DND-41 (cell line): ENCODE results near the gene SSTR3.

Experiments used
- EZH2 ChIP-seq: IDR thresholded peaks from 3 replicates; pipeline ENCODE4 v1.6.1; 2012; ENCODE audit warnings: borderline replicate concordance, low read depth, mild to moderate bottlenecking, moderate library complexity, low read length, inconsistent platforms; ENCODE audit not compliant: severe bottlenecking
- TF ChIP-seq, protein P1 (sequence below): IDR thresholded peaks from 2 replicates; pipeline ENCODE4 v1.5.1; 2012; ENCODE audit warnings: borderline replicate concordance, low read length, moderate library complexity, mild to moderate bottlenecking; ENCODE audit not compliant: poor library complexity, severe bottlenecking; ENCODE audit errors: extremely low read depth

DNA sequence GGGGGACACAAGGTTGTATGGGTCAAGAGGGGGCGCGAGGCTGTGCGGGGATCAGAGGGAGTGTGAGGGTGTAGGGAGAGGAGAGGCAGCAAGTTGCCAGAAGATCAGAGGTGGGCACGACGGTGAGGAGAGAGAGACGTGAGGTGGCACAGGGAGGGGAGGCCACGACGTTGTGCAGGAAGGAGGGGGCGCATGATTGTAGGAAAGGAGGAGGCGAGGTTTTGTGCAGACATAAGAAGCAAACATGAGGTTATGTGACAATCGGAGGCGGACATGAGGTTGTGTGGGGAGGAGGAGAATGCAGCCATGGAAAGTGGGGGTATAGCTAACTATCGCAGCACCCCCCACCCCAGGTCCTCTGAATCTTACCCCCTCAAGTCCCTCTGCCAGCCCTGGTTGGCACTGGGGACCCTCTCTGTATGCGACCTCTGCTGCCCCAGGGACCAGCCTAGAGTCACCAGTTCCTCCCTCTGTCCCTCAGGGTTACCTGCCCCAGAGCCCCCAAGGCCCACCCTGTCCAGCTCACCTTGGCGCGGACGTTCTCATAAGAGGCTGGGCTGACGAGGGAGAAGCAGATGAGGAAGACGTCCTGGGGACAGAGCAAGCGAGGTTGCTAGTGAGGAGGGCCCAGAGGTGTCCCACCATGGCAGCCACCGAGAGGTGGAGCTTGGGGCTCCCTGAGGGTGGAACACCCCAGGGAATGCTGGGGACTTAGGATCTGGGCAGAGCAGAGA, 19.3 kb upstream of the SSTR3 start:
- TF ChIP-seq, protein P1, sequence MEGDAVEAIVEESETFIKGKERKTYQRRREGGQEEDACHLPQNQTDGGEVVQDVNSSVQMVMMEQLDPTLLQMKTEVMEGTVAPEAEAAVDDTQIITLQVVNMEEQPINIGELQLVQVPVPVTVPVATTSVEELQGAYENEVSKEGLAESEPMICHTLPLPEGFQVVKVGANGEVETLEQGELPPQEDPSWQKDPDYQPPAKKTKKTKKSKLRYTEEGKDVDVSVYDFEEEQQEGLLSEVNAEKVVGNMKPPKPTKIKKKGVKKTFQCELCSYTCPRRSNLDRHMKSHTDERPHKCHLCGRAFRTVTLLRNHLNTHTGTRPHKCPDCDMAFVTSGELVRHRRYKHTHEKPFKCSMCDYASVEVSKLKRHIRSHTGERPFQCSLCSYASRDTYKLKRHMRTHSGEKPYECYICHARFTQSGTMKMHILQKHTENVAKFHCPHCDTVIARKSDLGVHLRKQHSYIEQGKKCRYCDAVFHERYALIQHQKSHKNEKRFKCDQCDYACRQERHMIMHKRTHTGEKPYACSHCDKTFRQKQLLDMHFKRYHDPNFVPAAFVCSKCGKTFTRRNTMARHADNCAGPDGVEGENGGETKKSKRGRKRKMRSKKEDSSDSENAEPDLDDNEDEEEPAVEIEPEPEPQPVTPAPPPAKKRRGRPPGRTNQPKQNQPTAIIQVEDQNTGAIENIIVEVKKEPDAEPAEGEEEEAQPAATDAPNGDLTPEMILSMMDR: no peak
- TF ChIP-seq EZH2: no peak
